Right hindlimb (tissue), 1 donor: ENCODE measurements around the gene CEBPB.
"Not testable (repeated sequence)": the region's sequence is repeated elsewhere in the genome, so short reads cannot be mapped to it uniquely, and the experiment has no call there.

ENCODE experiments used
- DNase-seq: peaks from one replicate; pipeline ENCODE4 v3.0.0-alpha.2; 2018

Gene CEBPB

GRCh38 chr20:50170549-50171220 is 19.9 kb upstream of the CEBPB start:
- no peak for DNase-seq

GRCh38 chr20:50172347-50173013 is 18.1 kb upstream of the CEBPB start:
- DNase-seq: peak; percentile 86

GRCh38 chr20:50174456-50174855 is 16.2 kb upstream of the CEBPB start:
- DNase-seq: no peak

GRCh38 chr20:50175938-50176933 is 14.4 kb upstream of the CEBPB start:
- no peak for DNase-seq

- not testable (repeated sequence) for DNase-seq
Observed at GRCh38 chr20:50178672-50179071, 12.0 kb upstream of the CEBPB start.

- DNase-seq: no peak
Observed at GRCh38 chr20:50181344-50181743, 9.3 kb upstream of the CEBPB start.

- DNase-seq: no peak
Observed at GRCh38 chr20:50182346-50182745, 8.3 kb upstream of the CEBPB start.

- no peak for DNase-seq
Observed at GRCh38 chr20:50185426-50185825, 5.2 kb upstream of the CEBPB start.

- DNase-seq: peak; percentile 90
Observed at GRCh38 chr20:50186151-50186885, 4.3 kb upstream of the CEBPB start.

GRCh38 chr20:50186987-50187402 is 3.6 kb upstream of the CEBPB start:
- DNase-seq: no peak

GRCh38 chr20:50187403-50188051 is 3.1 kb upstream of the CEBPB start:
- no peak for DNase-seq

- no peak for DNase-seq
Observed at GRCh38 chr20:50188287-50188688, 2.3 kb upstream of the CEBPB start.

GRCh38 chr20:50188879-50189680 is 1.6 kb upstream of the CEBPB start:
- DNase-seq: no peak

- peak; percentile 55 for DNase-seq
Observed at GRCh38 chr20:50189681-50190250, 864 bp upstream of the CEBPB start.

GRCh38 chr20:50191065-50191543 is 474 bp downstream of the CEBPB start:
- DNase-seq: peak; percentile 76

GRCh38 chr20:50191544-50192363 is 1.1 kb downstream of the CEBPB start:
- DNase-seq: peak; percentile 76

GRCh38 chr20:50192364-50193198 is 2.0 kb downstream of the CEBPB start:
- peak; percentile 86 for DNase-seq

GRCh38 chr20:50193199-50193835 is 2.7 kb downstream of the CEBPB start:
- no peak for DNase-seq
